ENCODE data around the gene CD22.
"Not testable (repeated sequence)": the region's sequence is repeated elsewhere in the genome, so short reads cannot be mapped to it uniquely, and the experiment has no call there.

Gene CD22

GRCh38 chr19:35359395-35359794 is 30.4 kb downstream of the CD22 start:
- not testable (repeated sequence) for DNase-seq (ENCODE audit: low read depth in 2 of 2)

- not testable (repeated sequence) for DNase-seq (ENCODE audit: low read depth in 2 of 2)
Measured at GRCh38 chr19:35360081-35360480, 31.1 kb downstream of the CD22 start.

GRCh38 chr19:35360880-35361420 is 32.0 kb downstream of the CD22 start:
- DNase-seq (ENCODE audit: low read depth in 2 of 2), result no peak

GRCh38 chr19:35362261-35363000 is 33.4 kb downstream of the CD22 start:
- DNase-seq (ENCODE audit: low read depth in 2 of 2), result no peak

- no peak for DNase-seq (ENCODE audit: low read depth in 2 of 2)
Measured at GRCh38 chr19:35363001-35363590, 34.1 kb downstream of the CD22 start.

GRCh38 chr19:35363711-35364425 is 34.9 kb downstream of the CD22 start:
- DNase-seq (ENCODE audit: low read depth in 2 of 2), result no peak

GRCh38 chr19:35365303-35365702 is 36.3 kb downstream of the CD22 start:
- DNase-seq (ENCODE audit: low read depth in 2 of 2), result no peak

GRCh38 chr19:35368378-35368777 is 39.4 kb downstream of the CD22 start:
- no peak for DNase-seq (ENCODE audit: low read depth in 2 of 2)

- no peak for DNase-seq (ENCODE audit: low read depth in 2 of 2)
Measured at GRCh38 chr19:35369522-35369921, 40.5 kb downstream of the CD22 start.

GRCh38 chr19:35370722-35371121 is 41.7 kb downstream of the CD22 start, which contains the start of gene GPR42:
GPR42 (plus strand) TSS chr19:35371068; CDS start chr19:35371360, 292 bp downstream.
- no peak for DNase-seq (ENCODE audit: low read depth in 2 of 2)

GRCh38 chr19:35373492-35373891 is 44.5 kb downstream of the CD22 start:
- no peak for DNase-seq (ENCODE audit: low read depth in 2 of 2)

- DNase-seq (ENCODE audit: low read depth in 2 of 2), result not testable (repeated sequence)
Measured at GRCh38 chr19:35374031-35374430, 45.0 kb downstream of the CD22 start.

GRCh38 chr19:35375505-35376307 is 46.7 kb downstream of the CD22 start:
- DNase-seq (ENCODE audit: low read depth in 2 of 2), result no peak

- DNase-seq (ENCODE audit: low read depth in 2 of 2), result no peak
Measured at GRCh38 chr19:35377656-35378055, 48.7 kb downstream of the CD22 start.

- DNase-seq (ENCODE audit: low read depth in 2 of 2), result no peak
Measured at GRCh38 chr19:35378356-35378755, 49.4 kb downstream of the CD22 start.

GRCh38 chr19:35379545-35379944 is 50.6 kb downstream of the CD22 start:
- not testable (repeated sequence) for DNase-seq (ENCODE audit: low read depth in 2 of 2)

- DNase-seq (ENCODE audit: low read depth in 2 of 2), result no peak
Measured at GRCh38 chr19:35379992-35380391, 51.0 kb downstream of the CD22 start.

GRCh38 chr19:35380450-35381124 is 51.6 kb downstream of the CD22 start:
- no peak for DNase-seq (ENCODE audit: low read depth in 2 of 2)

- DNase-seq (ENCODE audit: low read depth in 2 of 2), result no peak
Measured at GRCh38 chr19:35381318-35381717, 52.3 kb downstream of the CD22 start.

GRCh38 chr19:35381926-35382325 is 52.9 kb downstream of the CD22 start:
- DNase-seq (ENCODE audit: low read depth in 2 of 2), result no peak

GRCh38 chr19:35383536-35383935 is 54.5 kb downstream of the CD22 start:
- no peak for DNase-seq (ENCODE audit: low read depth in 2 of 2)
